Smooth muscle cell (in vitro differentiated cells): ENCODE data around the gene TIAM2. TPM values are rescaled to one million over a fixed set of nuclear protein-coding genes. Genes with fewer than 3 reads are reported as not detected.
"Not testable (repeated sequence)": the region's sequence is repeated elsewhere in the genome, so short reads cannot be mapped to it uniquely, and the experiment has no call there.

ENCODE experiments used
- DNase-seq: peaks from one replicate; lab custom pipeline; 2025; ENCODE audit not compliant: unreplicated experiment; lab: John Stamatoyannopoulos, UW
- H2AFZ ChIP-seq: fragments of 200-600 bp; sonication (generic); 2 replicates; pipeline ENCODE4 v1.6.0; 2016; ENCODE audit warnings: antibody characterized with exemption, low read depth, mild to moderate bottlenecking
- H3F3A ChIP-seq: fragments of 200-600 bp; sonication (generic); 2 replicates; pipeline ENCODE4 v1.6.0; 2017; ENCODE audit warnings: antibody characterized with exemption, low read depth
- H3K27ac ChIP-seq: fragments of 200-600 bp; sonication (generic); 2 replicates; pipeline ENCODE4 v1.5.1; 2016; ENCODE audit warnings: low read depth, mild to moderate bottlenecking
- H3K27me3 ChIP-seq: fragments of 200-600 bp; sonication (generic); 2 replicates; pipeline ENCODE4 v1.6.1; 2016; ENCODE audit warnings: low read depth, mild to moderate bottlenecking
- H3K36me3 ChIP-seq: fragments of 200-600 bp; sonication (generic); 2 replicates; pipeline ENCODE4 v1.5.1; 2016; ENCODE audit warnings: low read depth
- H3K4me1 ChIP-seq: fragments of 200-600 bp; sonication (generic); 2 replicates; pipeline ENCODE4 v1.5.1; 2016; ENCODE audit warnings: low read depth
- H3K4me2 ChIP-seq: fragments of 200-600 bp; sonication (generic); 2 replicates; pipeline ENCODE4 v1.6.0; 2016; ENCODE audit warnings: mild to moderate bottlenecking
- H3K4me3 ChIP-seq: fragments of 200-600 bp; sonication (generic); 2 replicates; pipeline ENCODE4 v1.5.1; 2016; ENCODE audit warnings: mild to moderate bottlenecking
- H3K79me2 ChIP-seq: fragments of 200-600 bp; sonication (generic); 2 replicates; pipeline ENCODE4 v1.6.0; 2016; ENCODE audit warnings: low read depth, mild to moderate bottlenecking
- H3K9ac ChIP-seq: fragments of 200-600 bp; sonication (generic); 2 replicates; pipeline ENCODE4 v1.6.0; 2016; ENCODE audit warnings: low read depth
- H3K9me3 ChIP-seq: fragments of 200-600 bp; sonication (generic); replicated peaks from 2 replicates; pipeline ENCODE4 v1.5.1; 2016; ENCODE audit warnings: low read depth
- H4K20me1 ChIP-seq: fragments of 200-600 bp; sonication (generic); 2 replicates; pipeline ENCODE4 v1.6.0; 2016; ENCODE audit warnings: low read depth
- CTCF ChIP-seq: fragments of 200-600 bp; sonication (generic); IDR thresholded peaks from 2 replicates; pipeline ENCODE4 v1.5.1; 2017; ENCODE audit warnings: borderline replicate concordance, mild to moderate bottlenecking, antibody characterized with exemption; ENCODE audit not compliant: insufficient read depth, poor library complexity, severe bottlenecking
- WGBS: methylation state at CpG from one replicate; pipeline ENCODE4 v1.1.7; 2016; ENCODE audit warnings: low lambda C conversion rate; 5-methylcytosine and 5-hydroxymethylcytosine counted together
- polyA plus RNA-seq: library from polyadenylated mRNA; unstranded; fragments of >200 nt; fragmentation: Nextera tagmentation; extraction: Ambion mirVana; gene quantifications from 2 replicates; pipeline ENCODE4 v1.2.1, GENCODE V29; 2016
- total RNA-seq: library from RNA; depleted of rRNA; stranded (reverse); fragments of >200 nt; gene quantifications from 2 replicates; pipeline ENCODE4 v1.2.3, GENCODE V29; 2014

TIAM2 gene
- total and polyA plus RNA-seq, 2 experiments from 2014 or later = 13.1 to 24.9 TPM

GRCh38 chr6:155093430-155093829 lies 98.3 kb downstream of the TIAM2 start:
- Histone ChIP-seq H3K27me3 (no peaks in the 10 kb centered on the region), H4K20me1 (no peaks in the 10 kb centered on the region), H3K9ac (no peak overlapping the region), H3K36me3 (no peaks in the 10 kb centered on the region), H2AFZ (no peak overlapping the region), H3K4me3 (no peak overlapping the region), H3K9me3 (no peaks in the 10 kb centered on the region), H3K4me1 (peaks cover 14% of the 10 kb centered on the region), H3K4me2 (peak overlapping the region; percentile 74), H3K27ac (peak overlapping the region; percentile 99), H3K79me2 (no peaks in the 10 kb centered on the region), H3F3A (peaks cover 22% of the 10 kb centered on the region)
- 95% methylated on average over 7 of the region's 7 CpGs for WGBS
- DNase-seq = no peak
- TF ChIP-seq CTCF = no peak

- H4K20me1 ChIP-seq = no peaks in the 10 kb centered on the region
- H3K27ac ChIP-seq = no peak overlapping the region
- H3K4me3 ChIP-seq = no peak overlapping the region
- no peak overlapping the region for H2AFZ ChIP-seq
- H3K4me2 ChIP-seq = no peak overlapping the region
- H3K4me1 ChIP-seq = peaks cover 4% of the 10 kb centered on the region
- peaks cover under 1% of the 10 kb centered on the region for H3F3A ChIP-seq
- H3K9me3 ChIP-seq = no peaks in the 10 kb centered on the region
- 86% methylated on average over 8 of the region's 8 CpGs for WGBS
- no peak for DNase-seq
- H3K79me2 ChIP-seq = peaks cover 7% of the 10 kb centered on the region
- H3K36me3 ChIP-seq = no peaks in the 10 kb centered on the region
- no peak overlapping the region for H3K9ac ChIP-seq
- no peaks in the 10 kb centered on the region for H3K27me3 ChIP-seq
- TF ChIP-seq CTCF = no peak
These were observed 105.0 kb downstream of the TIAM2 start for GRCh38 chr6:155100087-155100486.

- Histone ChIP-seq H3F3A (no peaks in the 10 kb centered on the region), H3K4me2 (no peak overlapping the region), H3K4me1 (no peaks in the 10 kb centered on the region), H3K79me2 (peaks cover 7% of the 10 kb centered on the region), H3K36me3 (no peaks in the 10 kb centered on the region), H3K9ac (no peak overlapping the region), H3K9me3 (no peaks in the 10 kb centered on the region), H3K27ac (no peak overlapping the region), H2AFZ (no peak overlapping the region), H3K4me3 (no peak overlapping the region), H3K27me3 (no peaks in the 10 kb centered on the region), H4K20me1 (no peaks in the 10 kb centered on the region)
- DNase-seq = no peak
- TF ChIP-seq CTCF = no peak
- WGBS = 97% methylated on average over 6 of the region's 6 CpGs
These were observed 105.5 kb downstream of the TIAM2 start for GRCh38 chr6:155100591-155100990.

- H3K9ac ChIP-seq, H3K27ac ChIP-seq, H3K79me2 ChIP-seq, H3K27me3 ChIP-seq, H4K20me1 ChIP-seq, H3K4me3 ChIP-seq, H3K36me3 ChIP-seq, H2AFZ ChIP-seq, H3F3A ChIP-seq, DNase-seq, H3K9me3 ChIP-seq, H3K4me2 ChIP-seq: not testable (repeated sequence)
- 92% methylated on average over 9 of the region's 9 CpGs for WGBS
- peaks cover 15% of the 10 kb centered on the region for H3K4me1 ChIP-seq
These were observed 108.0 kb downstream of the TIAM2 start for GRCh38 chr6:155103083-155103645.
